Ramos (cell line): ENCODE data around the gene EFR3B.

Experiments used
- in situ Hi-C: fragments of 300-500 bp; cut with MboI; formaldehyde crosslinking; loops from one replicate; pipeline ENCODE4 v1.14.3; 2022; ENCODE audit warnings: low sequenced_read_pairs; ENCODE audit not compliant: unreplicated experiment

The EFR3B gene

DNA sequence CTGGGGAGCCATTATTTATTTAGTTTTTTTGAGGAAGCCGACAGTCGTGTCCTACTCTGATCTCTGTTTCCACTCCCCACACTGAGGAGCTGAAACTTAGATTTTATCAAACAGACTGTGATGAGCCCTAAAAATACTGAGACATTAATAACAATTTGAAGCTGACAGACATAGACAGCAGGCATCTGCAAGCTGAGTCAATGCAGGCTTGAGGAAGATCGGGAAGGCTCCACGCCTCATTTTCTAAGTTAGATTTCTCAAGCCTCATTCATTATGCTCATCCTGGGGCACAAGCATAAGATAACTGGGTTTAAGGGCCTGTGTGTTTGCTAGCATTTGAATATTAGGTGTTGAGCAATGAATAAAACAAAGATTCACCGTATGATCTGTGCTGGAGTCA, 26.3 kb downstream of the EFR3B start:
- in situ Hi-C loops = no loop called here

DNA sequence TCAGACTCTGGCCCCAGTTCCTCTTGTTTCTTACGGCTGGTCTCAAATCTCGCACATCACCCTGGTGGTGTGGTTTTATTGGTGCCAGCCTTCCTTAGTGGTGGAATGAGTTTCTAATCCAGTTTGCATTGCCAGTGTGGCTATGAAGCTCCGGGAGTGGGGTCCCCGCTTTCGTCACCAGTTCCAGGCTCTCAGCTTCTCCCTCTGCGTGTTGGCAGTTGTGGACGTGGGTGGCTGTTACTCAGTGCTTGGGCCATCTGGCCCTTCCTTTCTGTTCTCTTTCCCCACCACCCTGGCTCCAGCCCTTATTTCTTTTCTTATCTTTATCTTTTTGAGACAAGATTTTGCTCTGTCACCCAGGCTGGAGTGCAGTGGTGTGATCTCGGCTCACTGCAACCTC, 30.1 kb downstream of the EFR3B start:
- in situ Hi-C loops = no loop called here

DNA sequence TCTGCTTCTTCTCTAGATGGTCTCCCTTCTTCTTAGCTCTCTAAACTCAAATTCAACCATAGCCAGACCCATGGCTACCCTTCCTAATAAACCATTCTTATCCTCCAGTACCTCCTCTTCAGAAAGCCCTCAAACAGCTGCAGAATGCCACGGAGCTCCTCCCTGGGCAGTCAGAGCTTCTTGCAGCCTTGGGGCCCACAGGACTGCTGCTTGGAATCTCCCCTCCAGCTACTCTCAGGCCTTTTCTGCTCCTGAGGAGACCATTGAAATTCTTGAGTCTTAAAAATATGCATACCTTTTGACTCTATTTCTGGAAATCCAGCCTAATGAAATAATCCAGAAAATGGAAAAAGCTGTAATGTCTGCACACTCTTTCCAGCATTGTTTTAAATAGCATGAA, 30.7 kb downstream of the EFR3B start:
- in situ Hi-C loops = no loop called here

DNA sequence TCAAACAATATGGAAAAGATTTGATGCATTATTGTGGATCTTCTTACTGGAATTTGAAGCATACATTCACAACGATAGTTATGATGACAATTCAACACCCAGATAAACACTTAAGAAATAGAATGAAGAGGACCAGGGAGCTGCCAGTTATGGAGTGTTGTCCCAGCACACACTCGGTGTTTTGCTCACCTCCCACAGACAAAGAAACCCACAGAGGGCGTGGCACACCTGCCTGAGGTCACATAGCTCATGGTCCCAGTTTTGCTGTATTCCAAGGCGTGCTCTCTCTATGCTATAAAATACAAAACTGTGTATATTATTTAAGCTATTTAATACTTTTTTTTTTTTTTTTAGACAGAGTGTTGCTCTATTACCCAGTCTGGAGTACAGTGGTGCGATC, 31.1 kb downstream of the EFR3B start:
- in situ Hi-C loops = no loop called here

DNA sequence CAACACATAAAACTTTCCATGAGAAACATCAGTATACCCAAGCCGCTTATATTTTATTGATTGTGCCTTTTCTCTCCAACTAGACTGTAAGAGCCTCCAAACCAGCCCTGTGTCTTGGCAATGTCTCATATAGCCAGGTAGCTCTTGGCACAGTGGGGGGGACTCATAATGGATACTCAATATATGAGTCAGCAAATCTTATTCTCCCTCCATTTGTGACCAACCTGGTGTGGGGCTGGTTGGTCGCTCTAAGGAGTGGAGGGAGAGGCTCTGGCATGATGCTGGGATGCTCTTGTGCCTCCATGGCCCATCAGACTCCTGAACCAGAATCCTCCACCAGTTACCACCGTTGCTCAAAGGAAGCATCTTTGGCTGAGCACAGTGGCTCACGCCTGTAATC, 32.0 kb downstream of the EFR3B start:
- in situ Hi-C loops = no loop called here

DNA sequence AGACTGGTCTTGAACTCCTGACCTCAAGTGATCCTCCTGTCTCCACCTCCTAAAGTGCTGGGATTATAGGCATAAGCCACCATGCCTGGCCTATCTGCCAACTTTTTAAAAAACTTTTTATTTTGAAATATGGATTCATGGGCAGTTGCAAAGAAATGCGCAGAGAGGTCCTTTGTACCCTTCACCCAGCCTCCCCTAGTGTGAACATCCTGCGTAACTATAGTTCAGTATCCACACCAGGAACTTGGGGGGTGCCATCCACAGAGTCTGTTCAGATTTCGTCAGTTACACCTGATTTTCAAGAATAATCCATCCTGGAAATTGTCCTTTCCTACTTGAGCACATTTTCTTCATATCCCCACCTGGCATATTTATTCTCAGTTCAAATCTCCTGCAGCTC, 33.0 kb downstream of the EFR3B start:
- in situ Hi-C loops = no loop called here

DNA sequence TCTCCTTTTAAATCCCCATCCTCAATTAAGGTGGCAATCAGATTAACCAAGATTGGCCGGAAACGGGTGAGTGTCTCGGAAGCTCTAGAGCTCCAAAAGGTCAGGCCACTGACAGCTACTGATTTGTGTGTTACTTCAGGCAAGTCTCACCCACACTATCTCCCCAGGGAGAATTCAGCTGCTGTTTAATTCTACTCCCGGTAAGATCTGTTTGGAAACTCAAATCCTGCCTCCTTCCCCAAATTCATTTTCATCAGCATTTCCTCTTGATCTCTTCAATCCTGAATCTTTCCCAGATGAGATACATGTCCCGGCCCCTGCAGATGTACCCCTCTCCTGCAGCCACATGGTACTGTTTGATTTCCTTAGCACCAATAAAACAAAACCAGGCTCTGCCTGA, 34.9 kb downstream of the EFR3B start:
- in situ Hi-C loops = no loop called here

DNA sequence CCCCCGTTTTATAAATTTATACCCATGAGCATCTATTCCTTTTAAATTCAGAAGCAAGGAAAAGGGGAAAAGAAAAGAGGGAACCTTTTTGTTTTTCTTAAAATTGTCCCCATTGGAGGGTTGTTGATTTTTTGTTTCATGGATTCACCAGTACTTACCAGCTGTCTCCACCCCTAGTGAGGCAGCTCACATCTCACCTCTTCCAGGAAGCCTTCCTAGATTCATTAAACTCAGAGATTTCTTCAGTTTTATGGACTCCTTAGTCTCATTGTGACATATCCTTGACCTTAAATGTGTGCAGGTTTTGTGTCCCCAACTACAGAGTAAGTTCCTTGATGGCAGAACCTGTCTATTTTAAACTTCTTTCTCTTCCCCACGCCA, 35.9 kb downstream of the EFR3B start:
- in situ Hi-C loops = no loop called here

DNA sequence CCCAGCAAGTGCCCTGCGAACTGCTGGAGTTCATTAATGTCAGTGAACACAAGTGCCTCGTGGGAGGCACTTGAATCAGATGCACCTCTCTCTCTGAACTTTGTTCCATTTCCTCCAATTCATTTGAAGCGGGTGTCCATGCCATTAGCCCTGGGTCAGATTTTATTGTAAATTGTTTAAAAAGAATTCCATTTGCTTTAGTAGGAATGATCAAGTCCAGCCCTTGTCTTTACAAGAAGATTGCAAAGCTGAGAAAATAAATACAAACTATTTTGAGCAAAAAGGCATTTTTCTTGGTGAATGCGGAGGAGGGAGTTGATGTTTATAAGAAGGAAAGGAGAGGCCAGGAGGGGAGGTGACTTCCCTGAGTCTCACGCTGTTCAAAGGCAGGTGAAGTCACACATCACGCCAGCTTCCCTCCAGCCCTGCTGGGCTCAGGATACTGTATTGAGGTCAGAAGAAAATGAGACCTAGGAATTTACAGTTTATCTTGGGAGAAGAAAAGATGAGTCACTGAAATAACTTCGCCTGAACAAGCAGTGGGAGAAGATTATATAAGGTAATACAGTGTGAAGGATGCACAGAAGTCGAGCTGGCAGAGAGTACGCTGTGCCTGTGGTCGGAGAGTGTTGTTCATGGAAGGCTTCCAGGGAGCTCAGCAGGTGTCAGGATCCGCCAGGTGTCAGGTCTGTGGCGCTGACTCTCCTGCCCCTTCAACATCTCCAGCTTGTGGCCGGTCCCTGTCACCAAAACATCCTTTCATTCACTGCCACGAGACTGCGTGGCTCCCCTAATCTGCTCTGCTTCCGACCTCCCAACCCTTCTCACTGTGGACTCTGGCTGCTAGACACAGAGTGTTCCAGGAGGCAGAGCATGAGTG, 36.5 kb downstream of the EFR3B start:
- in situ Hi-C loops = no loop called here

DNA sequence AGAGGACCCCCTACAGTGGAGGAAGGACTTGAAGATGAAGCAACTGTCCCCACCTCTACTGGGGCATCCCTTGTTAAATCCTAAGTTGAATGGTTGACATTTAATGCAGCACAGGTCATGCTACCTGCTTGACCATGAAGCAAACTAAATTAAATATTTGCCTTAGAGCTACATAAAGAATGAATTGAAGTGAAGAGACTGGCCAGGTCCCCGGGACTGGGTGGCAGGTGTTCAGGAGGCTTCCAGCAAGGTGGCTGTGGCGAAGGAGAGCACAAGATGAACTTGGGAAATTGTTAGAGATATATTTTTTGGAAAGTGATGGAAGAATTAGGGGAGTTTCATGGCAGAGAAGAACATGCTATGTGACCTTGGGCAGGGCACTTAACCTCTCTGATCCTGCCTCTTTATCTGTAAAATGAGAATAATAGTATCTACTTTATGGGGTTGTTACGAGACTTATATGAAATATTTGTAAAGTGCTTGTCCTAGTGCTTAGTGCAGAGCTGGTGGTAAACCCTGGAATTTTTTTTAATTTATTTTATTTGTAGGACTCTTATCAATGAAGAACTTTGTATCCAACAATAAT, 37.3 kb downstream of the EFR3B start:
- in situ Hi-C loops = no loop called here

DNA sequence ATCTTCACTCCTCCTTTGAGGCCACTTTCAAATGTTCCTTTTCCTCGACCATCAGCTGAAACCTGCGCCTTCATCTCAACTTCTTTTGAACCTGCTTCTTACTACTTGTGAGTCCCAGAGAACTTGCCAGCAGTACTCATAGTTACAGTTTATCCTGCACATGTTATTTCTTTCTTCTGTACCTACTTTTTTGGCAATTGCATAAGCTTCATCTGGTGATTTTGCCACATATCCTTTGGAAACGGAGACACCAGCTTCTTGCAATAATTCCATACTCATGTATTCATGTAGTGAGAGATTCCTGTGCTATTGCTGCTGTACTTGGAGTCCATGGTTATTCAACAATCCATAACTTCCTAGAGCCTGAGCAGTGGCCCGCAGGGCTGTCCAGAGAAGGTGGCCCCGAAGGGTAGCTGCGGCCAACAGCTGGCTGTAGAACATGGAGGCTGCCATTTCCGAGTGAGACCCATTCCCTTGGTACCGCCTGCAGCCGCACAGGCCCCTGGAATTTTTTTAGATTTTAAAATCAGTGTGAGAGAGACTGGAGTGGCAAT, 39.4 kb downstream of the EFR3B start:
- in situ Hi-C loops = no loop called here

DNA sequence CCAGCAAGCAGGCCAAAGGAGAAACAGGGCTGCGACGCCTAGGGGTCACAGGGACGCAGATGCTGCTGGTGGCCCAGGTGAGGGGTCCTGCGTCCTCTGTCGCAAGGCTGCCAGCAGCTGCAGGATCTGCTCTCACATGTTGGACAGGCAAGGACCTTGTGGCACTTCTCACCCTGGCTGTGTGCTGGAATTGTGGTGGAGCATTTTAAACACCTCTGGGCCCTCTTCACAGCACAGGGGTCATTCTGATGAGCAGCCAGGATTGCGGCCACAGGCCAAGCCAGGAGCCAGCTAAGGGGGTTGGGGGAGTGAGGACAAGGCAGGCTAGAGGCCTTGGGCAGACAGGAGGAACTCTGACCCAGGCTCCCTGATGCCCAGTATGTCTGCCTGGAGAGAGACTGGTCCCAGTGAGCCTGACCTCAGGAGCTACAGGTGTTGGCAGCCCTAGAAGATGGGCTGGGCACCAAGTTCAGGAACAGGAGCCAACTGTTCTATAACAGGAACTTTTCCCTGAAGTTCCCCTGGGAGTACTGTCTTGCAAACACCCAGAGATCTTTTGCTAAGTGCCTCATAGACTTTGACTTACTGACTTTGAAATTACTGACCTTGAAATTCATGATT, 40.2 kb downstream of the EFR3B start:
- in situ Hi-C loops = no loop called here

DNA sequence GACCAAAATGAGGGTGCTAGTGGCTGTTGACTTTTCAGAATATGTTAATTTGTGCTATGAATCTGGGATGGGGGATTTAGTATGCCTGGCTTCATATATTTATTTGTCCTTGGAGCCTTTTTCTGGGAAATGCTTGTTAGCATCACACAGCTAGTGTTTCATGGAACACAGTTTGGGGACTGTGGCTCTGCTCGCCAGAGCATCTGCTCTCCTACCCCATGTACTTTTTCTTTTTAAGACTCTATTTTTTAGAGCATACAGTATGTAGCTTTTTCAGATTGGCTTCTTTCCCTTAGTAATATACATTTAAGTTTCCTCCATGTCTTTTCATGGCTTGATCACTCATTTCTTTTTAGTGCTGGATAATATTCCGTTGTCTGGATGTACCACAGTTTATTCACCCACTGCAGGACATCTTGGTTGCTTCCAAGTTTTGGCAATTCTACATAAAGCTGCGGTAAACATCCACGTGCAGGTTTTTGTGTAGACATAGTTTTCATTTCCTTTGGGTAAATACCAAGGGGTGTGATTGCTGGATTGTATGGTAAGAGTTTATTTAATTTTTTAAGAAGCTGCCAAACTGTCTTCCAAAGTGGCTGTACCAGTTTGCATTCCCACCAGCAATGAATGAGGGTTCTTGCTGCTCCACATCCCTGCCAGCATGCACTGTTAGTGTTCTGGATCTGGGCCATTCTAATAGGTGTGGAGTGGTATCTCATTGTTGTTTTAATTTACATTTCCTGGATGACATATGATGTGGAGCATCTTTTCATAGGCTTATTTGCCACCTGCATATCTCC, 44.1 kb downstream of the EFR3B start:
- in situ Hi-C loops = no loop called here

DNA sequence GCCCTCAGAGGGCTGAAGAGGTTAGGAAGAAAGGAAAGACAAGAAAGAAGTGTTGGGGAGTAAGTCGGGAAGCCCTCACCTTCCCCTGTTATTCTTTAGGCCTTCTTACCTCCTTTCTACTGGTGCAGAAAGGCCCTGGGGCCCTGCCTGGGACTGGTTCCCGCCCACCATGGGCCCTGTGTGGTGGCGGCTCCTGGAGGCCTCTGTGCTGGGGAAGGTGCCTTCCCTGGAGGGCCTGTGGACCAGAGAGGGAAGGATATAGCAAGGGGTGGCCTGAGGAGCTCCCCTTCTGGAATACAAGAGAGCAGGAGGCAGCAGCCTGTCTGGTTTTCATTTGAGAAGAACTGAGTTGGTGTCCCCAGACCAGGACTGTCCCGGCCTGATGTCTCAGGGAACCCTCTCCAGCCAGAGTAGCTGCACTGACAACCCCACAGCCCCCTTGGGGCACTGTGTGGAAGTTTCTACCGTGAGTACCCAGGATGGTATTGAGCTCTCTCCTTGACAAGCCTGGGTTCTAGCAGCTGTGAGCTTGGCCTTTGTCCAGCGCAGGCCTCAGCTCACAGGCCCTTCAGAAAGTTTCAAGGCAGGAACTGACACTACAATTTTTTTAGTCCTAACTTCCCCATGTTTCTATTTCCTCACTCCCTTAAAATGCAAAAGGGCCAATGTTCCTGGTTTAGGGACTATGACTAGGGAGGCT, 47.1 kb downstream of the EFR3B start:
- in situ Hi-C loops = no loop called here

DNA sequence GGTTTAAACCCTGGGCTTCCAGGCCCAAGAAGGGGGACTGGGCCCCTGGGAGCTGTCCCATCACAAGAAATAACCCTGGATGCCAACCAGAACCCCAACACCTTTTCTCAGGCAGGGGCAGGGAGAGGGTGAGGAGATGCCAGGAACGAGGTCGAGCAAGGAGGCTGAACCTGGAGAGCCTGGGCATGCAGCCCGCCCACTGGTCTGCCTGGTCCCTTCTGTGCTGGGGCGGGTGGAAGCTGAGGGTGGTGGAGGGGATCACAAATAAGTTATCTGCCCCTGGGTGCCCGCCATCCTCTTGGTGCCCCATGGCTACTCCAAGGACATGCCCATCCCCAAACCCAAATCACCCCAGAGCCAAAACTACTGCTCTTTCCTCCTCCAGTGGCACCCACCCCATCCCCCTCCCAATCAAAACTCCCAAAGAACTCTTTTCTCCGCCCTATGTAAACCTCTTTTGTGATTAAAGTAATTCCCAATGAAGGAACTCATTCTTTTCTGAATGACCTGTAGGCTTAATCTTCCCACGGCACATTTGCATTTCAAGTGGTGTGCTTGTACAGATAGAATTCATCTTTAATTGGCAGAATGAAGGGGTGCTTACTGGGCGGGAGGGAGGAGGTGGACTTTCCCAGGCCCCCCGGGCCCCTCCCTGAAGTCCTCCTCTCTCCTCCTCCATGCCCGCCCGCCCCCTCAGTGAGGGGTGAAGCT, 47.9 kb downstream of the EFR3B start:
- in situ Hi-C loops = no loop called here

DNA sequence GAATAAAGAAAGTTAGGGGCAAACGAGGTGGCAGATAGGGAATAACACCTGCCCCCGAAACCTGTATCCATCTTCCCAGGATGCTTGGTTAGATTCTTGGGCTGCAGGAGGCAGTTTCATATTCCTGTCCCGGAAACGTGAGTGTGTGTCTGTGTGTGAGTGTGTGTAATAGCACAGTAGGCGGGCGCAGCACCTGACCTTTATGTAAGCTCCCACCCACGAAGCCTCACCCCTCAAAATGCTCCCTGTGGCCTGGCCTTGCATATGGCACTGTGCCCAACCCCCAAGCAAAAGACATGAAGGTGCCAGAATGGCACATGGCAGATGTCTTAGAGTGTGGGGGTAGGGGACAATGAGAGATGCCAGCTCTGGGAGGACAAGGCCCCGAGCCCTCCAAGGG, 48.9 kb downstream of the EFR3B start:
- in situ Hi-C loops = no loop called here

DNA sequence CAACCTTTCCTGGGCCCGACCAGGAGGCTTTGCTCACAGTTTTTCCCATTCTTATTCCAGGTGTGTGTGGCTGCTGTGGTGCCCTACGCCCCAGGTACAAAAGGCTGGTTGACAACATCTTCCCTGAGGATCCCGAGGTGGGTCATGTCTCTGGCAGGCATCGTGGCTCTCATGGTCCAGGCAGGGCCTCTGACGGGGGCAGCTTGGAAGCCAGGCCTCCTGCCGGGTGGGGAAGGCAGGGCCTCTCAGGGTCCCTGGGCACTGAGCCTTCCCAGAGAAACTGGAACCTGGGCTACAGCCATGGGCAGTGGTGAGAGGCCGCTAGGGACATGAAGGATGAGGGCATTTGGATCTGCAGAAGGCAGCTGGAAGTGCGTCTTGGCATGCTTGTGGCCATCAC, 49.4 kb downstream of the EFR3B start:
- in situ Hi-C loops = no loop called here

DNA sequence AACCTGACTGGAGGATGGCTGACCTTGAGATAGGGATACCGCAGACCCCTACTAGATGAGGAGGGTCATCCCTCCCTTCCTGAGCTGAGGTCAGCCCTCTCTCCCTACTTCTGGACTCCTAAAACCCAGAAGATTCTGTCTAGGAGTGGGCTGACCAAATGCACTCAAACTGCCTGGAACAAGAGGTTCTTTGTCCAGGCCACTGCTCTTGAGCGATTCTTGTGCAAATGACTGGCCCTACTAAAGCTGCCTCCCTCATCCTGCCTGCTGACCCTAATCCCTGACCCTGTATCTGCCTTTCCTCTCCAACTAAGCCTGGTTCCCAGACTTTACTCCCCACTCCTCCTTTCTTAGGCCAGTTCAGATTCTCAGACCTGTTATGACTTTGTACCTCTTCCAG, 56.2 kb downstream of the EFR3B start:
- in situ Hi-C loops = no loop called here
